GM12873 (cell line): Measurements from ENCODE around the gene PDGFRA.

Source experiments
- TF ChIP-seq, protein P1 (sequence below): IDR thresholded peaks from 2 replicates; pipeline ENCODE4 v1.5.1; 2012; ENCODE audit warnings: low read depth, mild to moderate bottlenecking, moderate library complexity, low read length, control low read depth; ENCODE audit not compliant: insufficient read depth; ENCODE audit errors: missing control alignments

Gene PDGFRA

DNA sequence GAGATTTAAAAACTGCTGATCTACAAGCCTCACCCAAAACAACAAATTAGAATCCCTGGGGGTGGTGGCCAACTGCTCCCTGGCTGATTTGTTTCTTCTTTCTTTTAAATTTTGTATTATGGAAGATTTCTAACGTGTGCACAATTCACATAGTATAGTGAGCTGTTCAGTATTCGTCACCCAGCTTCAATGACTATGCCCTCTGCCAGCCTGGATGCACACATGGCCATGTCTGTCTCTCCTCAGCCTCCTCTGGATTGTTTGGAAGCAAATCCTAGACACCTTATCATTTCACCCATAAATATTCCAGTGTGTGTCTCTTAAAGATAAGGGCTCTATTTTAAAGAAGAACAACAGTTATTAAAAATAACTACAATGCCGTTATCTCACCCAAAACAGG lies 61.9 kb downstream of the PDGFRA start:
- TF ChIP-seq, protein P1, sequence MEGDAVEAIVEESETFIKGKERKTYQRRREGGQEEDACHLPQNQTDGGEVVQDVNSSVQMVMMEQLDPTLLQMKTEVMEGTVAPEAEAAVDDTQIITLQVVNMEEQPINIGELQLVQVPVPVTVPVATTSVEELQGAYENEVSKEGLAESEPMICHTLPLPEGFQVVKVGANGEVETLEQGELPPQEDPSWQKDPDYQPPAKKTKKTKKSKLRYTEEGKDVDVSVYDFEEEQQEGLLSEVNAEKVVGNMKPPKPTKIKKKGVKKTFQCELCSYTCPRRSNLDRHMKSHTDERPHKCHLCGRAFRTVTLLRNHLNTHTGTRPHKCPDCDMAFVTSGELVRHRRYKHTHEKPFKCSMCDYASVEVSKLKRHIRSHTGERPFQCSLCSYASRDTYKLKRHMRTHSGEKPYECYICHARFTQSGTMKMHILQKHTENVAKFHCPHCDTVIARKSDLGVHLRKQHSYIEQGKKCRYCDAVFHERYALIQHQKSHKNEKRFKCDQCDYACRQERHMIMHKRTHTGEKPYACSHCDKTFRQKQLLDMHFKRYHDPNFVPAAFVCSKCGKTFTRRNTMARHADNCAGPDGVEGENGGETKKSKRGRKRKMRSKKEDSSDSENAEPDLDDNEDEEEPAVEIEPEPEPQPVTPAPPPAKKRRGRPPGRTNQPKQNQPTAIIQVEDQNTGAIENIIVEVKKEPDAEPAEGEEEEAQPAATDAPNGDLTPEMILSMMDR: no peak

DNA sequence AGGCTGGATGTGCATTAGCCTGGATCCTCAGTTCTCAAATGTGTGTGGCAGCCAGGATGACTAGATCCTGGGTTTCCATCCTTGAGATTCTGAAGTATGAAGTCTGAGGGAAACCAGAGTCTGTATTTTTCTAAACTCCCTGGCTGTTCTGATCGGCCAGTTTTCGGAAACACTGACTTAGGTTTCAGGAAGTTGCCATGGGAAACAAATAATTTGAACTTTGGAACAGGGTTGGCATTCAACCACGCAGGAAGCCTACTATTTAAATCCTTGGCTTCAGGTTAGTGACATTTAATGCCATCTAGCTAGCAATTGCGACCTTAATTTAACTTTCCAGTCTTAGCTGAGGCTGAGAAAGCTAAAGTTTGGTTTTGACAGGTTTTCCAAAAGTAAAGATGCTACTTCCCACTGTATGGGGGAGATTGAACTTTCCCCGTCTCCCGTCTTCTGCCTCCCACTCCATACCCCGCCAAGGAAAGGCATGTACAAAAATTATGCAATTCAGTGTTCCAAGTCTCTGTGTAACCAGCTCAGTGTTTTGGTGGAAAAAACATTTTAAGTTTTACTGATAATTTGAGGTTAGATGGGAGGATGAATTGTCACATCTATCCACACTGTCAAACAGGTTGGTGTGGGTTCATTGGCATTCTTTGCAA lies 67.6 kb downstream of the PDGFRA start:
- TF ChIP-seq, protein P1: no peak

DNA sequence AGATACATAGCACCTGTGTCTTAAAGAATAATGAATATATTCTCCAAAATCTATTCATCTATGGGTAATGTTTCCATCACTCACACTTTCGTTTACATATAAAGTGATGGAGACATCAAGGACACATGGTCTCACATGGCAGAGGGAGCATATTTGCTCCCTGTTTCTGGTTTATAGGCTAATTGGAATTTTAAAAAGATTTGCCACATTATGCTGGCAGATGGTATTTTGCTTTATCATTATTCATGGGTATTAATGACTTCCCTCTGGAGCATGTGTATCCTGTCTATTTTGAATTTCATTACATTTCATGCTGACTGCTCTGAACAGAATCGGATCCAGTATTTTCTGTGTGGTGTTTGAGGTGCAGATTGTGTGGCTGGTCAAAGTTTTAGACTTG lies 79.0 kb downstream of the PDGFRA start:
- TF ChIP-seq, protein P1: no peak

DNA sequence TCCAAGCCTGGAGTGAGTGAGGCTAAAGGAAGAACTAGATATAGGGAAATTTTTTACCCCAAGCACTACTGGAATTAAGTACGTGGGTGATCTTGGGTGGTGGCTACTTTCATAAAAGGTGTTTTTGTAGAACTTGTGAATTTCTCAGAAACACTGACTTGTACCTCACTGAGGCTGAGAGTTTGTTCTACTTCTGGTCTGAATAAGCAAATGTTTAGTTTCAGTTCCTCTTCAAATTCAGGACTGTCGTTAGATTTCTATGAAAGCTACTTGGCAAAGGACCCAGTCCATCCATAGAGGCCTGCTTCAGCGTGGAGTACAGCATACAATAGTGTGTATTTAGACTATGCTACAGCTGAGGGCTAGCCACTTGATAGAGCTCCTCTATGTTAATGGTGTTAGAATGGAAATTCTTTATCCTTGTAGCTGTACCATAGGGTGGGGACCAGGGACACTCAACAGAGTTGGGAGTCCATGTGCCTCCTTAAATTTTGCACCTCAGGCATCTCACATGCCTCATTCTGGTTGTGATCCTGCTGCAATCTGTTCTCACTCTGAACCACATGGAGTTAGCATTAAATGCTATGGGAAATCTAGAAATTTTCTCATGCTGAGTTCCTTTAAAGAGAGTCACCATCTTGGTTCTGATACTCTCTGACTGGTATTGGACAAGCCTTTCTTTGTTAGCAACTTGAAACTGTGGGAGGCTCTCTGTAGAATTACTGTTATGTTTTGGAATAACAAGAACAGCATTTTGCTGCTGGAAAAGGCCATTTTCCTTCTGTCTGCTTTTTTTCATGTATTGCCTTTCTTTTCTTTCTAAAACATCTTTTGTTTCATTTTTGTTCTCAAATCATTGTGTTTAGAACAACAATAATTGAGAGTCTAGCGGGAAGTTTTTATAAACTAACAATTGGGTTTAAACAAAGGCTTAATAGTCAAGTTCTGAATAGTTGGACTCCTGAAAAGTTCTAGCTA lies 86.8 kb downstream of the PDGFRA start:
- TF ChIP-seq, protein P1: no peak

DNA sequence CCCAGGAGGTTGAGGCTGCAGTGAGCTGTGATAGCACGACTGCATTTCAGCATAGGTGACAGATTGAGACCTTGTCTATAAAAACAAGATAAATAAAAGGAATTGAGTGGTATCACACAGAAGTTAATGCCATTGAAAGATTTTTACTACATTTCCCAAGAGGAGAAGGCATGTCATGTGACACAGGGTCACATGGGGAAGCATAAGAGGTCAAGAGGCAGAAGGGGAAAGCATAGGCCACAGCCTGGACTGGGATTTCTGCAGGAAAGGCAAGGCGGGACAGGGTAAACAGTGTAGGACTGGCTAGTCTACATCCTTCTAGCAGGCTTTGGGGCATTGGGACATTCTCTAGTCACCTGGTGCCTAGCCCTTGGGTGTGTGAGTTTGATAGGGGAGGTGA lies 88.6 kb downstream of the PDGFRA start:
- TF ChIP-seq, protein P1: no peak

DNA sequence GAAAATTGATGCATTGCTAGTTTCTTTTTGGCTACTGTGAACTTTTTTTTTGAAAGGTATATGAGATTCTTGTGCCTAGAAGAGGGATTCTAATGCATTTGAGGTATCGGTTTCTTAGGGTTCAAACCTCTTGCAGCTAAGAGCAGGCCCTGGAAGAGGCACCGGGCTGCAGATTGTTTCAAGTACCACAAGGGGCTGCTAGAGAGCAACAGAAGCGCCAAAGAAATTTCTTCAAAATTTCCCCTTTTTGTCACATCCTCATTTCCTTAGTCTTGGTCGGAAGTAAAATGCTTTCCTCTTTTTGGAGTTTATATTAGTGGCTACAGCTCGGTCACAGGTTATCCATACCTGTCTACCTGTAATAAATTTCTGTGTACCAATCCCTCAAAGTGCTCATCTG lies 89.8 kb downstream of the PDGFRA start:
- TF ChIP-seq, protein P1: peak; percentile 96

DNA sequence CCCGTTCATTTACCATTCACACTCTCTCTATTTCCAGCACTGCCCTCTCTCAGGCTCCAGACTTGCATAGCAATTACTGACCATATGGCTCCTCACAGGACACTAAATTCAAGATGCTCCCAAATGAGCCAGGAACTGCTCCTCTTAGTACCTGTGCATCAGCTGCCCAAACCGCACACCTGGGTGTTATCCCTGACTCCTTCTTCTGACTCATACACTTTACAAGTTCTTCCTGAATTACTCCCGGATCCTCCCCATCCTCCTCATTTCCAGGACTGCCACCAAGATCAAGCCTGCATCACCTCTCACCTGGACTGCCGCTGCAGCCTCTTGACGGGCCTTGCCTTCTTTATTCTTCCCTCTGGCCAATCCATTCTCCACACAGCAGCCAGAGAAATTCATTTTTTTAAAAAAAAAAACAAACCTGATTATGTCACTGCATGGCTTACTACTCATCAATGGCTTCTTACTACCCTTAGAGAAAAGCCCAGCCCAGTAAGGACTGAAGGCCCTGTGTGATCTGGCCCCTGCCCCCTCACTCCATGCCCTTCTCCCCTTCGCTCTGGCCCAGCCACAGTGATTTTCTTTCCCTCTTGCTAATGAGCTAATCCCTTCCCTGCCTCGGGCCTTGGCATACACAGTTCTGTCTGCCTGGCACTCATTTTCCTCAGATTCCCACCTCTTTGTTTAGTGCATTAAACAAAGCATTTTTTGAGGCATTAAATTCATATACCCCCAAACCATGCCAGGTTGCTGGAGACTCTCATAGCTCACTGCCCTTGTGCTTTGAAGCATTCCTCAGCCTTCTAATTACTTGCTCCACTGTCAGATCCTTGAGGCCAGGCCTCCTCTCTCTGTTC lies 92.0 kb downstream of the PDGFRA start:
- TF ChIP-seq, protein P1: no peak
